Right lobe of liver (tissue), 4 donors: ENCODE measurements around the gene P2RY13.

Source experiments
- POLR2A ChIP-seq: fragments of 450-650 bp; IDR thresholded peaks from one replicate; pipeline ENCODE4 v1.6.1; 2017; ENCODE audit warnings: antibody characterized with exemption, mild to moderate bottlenecking
- TF ChIP-seq, protein P1 (sequence below), 4 donors: fragments of 200-600 bp in 3 of 4; fragments of 450-650 bp in 1 of 4; IDR thresholded peaks; one replicate each; pipeline versions ENCODE4 v1.5.1 to v1.8.0; 2016 to 2022; ENCODE audit warnings: antibody characterized with exemption in 4 of 4, mild to moderate bottlenecking in 2 of 4
- donor health status: DM: no; HTN: no; CAD: no.
- donor health status: DM: no; HTN: no; CAD: no.
- donor health status: DM: no; HTN: yes; CAD: no.

DNA sequence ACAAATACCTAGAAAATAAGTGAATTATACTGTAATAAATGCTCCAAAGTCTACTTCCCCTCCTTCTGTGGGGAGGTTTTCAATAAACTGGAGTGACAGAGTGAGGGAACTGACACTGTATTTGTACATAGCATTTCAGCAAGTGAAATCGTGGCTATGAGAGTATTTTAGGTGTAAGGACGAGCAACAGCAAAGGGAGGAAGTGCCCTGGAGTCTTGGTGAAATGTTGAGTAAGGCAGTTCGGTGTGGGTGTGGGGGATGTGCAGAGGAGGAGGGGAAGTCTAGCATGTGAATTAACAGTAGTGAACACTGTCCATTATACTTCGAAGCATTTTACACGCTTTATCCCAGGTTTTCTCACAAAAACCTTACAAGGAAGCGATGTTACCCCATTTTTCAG is 18.1 kb upstream of the P2RY13 start:
- no peak for TF ChIP-seq POLR2A
- TF ChIP-seq, protein P1, sequence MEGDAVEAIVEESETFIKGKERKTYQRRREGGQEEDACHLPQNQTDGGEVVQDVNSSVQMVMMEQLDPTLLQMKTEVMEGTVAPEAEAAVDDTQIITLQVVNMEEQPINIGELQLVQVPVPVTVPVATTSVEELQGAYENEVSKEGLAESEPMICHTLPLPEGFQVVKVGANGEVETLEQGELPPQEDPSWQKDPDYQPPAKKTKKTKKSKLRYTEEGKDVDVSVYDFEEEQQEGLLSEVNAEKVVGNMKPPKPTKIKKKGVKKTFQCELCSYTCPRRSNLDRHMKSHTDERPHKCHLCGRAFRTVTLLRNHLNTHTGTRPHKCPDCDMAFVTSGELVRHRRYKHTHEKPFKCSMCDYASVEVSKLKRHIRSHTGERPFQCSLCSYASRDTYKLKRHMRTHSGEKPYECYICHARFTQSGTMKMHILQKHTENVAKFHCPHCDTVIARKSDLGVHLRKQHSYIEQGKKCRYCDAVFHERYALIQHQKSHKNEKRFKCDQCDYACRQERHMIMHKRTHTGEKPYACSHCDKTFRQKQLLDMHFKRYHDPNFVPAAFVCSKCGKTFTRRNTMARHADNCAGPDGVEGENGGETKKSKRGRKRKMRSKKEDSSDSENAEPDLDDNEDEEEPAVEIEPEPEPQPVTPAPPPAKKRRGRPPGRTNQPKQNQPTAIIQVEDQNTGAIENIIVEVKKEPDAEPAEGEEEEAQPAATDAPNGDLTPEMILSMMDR (IDR thresholded peaks at IDR 0.05) = no peak
